ENCODE data around the gene TRMT61A. TPM values are rescaled to one million over a fixed set of nuclear protein-coding genes. Genes with fewer than 3 reads are reported as not detected.
A peak's percentile ranks its signal among the peaks of the same experiment; 100 is the strongest.

TRMT61A gene
- total and polyA plus RNA-seq, 9 of the 15 experiments (the other 6 are each of a cell fraction or from before 2014, with no cell fraction given), result 0.10 to 24.8 (median 5.1) TPM

GRCh38 chr14:103519043-103519836 lies 9.8 kb upstream of the TRMT61A start (continued):
- peak in 1 of 2 experiments; percentile 69; a peak in 2 of 4 replicates for TF ChIP-seq RCOR1 (IDR thresholded peaks at IDR 0.05; ENCODE audit: borderline replicate concordance in 1 of 2, low read depth in 2 of 2, low read length in 2 of 2)
- TF ChIP-seq ZNF707 (CRISPR knock-in tag; conservative IDR thresholded peaks at IDR 0.05), result no peak
- TF ChIP-seq ZNF175 (CRISPR knock-in tag; IDR thresholded peaks at IDR 0.05; ENCODE audit: low read depth), result no peak
- TF ChIP-seq LCOR (CRISPR knock-in tag; IDR thresholded peaks at IDR 0.05), result no peak
- no peak for TF ChIP-seq CREM (IDR thresholded peaks at IDR 0.05; ENCODE audit: low read depth)
- TF ChIP-seq, protein P1, sequence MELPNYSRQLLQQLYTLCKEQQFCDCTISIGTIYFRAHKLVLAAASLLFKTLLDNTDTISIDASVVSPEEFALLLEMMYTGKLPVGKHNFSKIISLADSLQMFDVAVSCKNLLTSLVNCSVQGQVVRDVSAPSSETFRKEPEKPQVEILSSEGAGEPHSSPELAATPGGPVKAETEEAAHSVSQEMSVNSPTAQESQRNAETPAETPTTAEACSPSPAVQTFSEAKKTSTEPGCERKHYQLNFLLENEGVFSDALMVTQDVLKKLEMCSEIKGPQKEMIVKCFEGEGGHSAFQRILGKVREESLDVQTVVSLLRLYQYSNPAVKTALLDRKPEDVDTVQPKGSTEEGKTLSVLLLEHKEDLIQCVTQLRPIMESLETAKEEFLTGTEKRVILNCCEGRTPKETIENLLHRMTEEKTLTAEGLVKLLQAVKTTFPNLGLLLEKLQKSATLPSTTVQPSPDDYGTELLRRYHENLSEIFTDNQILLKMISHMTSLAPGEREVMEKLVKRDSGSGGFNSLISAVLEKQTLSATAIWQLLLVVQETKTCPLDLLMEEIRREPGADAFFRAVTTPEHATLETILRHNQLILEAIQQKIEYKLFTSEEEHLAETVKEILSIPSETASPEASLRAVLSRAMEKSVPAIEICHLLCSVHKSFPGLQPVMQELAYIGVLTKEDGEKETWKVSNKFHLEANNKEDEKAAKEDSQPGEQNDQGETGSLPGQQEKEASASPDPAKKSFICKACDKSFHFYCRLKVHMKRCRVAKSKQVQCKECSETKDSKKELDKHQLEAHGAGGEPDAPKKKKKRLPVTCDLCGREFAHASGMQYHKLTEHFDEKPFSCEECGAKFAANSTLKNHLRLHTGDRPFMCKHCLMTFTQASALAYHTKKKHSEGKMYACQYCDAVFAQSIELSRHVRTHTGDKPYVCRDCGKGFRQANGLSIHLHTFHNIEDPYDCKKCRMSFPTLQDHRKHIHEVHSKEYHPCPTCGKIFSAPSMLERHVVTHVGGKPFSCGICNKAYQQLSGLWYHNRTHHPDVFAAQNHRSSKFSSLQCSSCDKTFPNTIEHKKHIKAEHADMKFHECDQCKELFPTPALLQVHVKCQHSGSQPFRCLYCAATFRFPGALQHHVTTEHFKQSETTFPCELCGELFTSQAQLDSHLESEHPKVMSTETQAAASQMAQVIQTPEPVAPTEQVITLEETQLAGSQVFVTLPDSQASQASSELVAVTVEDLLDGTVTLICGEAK (IDR thresholded peaks at IDR 0.05), result no peak
- TF ChIP-seq, protein P1 (CRISPR knock-in tag; IDR thresholded peaks at IDR 0.05), result no peak
- TF ChIP-seq ZNF449 (CRISPR knock-in tag; IDR thresholded peaks at IDR 0.05), result no peak
- no peak for TF ChIP-seq DIDO1 (tag; IDR thresholded peaks at IDR 0.05; ENCODE audit: low read depth)
- TF ChIP-seq ADNP (tag; IDR thresholded peaks at IDR 0.05), result no peak
- no peak for TF ChIP-seq BCL6 (CRISPR knock-in tag; IDR thresholded peaks at IDR 0.05)
- no peak for TF ChIP-seq ZNF324 (CRISPR knock-in tag; IDR thresholded peaks at IDR 0.05)
- no peak for TF ChIP-seq DEAF1 (CRISPR knock-in tag; IDR thresholded peaks at IDR 0.05)
- peak; percentile 64; the same call in 1 of the 2 replicates for TF ChIP-seq KAT7 (CRISPR knock-in tag; IDR thresholded peaks at IDR 0.05; ENCODE audit: borderline replicate concordance)
- no peak for TF ChIP-seq ZNF695 (CRISPR knock-in tag; IDR thresholded peaks at IDR 0.05)
- no peak for TF ChIP-seq RBM25 (IDR thresholded peaks at IDR 0.05; ENCODE audit: low read depth, low read length, severe bottlenecking)

Measured in K562 (cell line).